ENCODE data around the gene GRIK4. TPM values are rescaled to one million over a fixed set of nuclear protein-coding genes. Genes with fewer than 3 reads are reported as not detected.

The GRIK4 gene
- total RNA-seq, 6 experiments from 2014 or later = 0.07 to 0.11 TPM; not detected in 4

- Histone ChIP-seq H3K4me1 (no peaks in the 10 kb centered on the region), H3K36me3 (peaks cover 7 to 90% (median 35%) of the 10 kb centered on the region in 4 donors), H3K27ac (no peak overlapping the region), H3K4me3 (no peak overlapping the region), H3K27me3 (no peaks in the 10 kb centered on the region), H3K9me3 (no peaks in the 10 kb centered on the region)
- intact Hi-C loops (cut with DNase I) = no loop called here
- WGBS (ENCODE audit: insufficient coverage, low coverage, low lambda C conversion rate, missing lambda C conversion rate) = 100% methylated on average over 1 of the region's 1 CpG
- DNase-seq = no peak
- TF ChIP-seq CTCF (IDR thresholded peaks at IDR 0.05) (no peak), POLR2A (IDR thresholded peaks at IDR 0.05) (no peak)
- ATAC-seq = no peak
Observed at GRCh38 chr11:120471131-120471530, 40.4 kb upstream of the GRIK4 start.

- H3K36me3 ChIP-seq = peaks cover 10 to 90% (median 36%) of the 10 kb centered on the region in 4 donors
- H3K4me3 ChIP-seq = no peak overlapping the region
- no peaks in the 10 kb centered on the region for H3K9me3 ChIP-seq
- H3K4me1 ChIP-seq = no peaks in the 10 kb centered on the region
- H3K27me3 ChIP-seq = no peaks in the 10 kb centered on the region
- 96% methylated on average over 3 of the region's 3 CpGs for WGBS (ENCODE audit: insufficient coverage, low coverage, low lambda C conversion rate, missing lambda C conversion rate)
- TF ChIP-seq POLR2A (IDR thresholded peaks at IDR 0.05) (no peak), CTCF (IDR thresholded peaks at IDR 0.05) (no peak)
- ATAC-seq = no peak
- DNase-seq = no peak
- no peak overlapping the region for H3K27ac ChIP-seq
- intact Hi-C loops (cut with DNase I) = no loop called here
Observed at GRCh38 chr11:120471994-120472393, 39.6 kb upstream of the GRIK4 start.

- DNase-seq (no peak), ATAC-seq (no peak)
- TF ChIP-seq CTCF (IDR thresholded peaks at IDR 0.05) = no peak
- no peak for TF ChIP-seq POLR2A (IDR thresholded peaks at IDR 0.05)
- WGBS (ENCODE audit: insufficient coverage, low coverage, low lambda C conversion rate, missing lambda C conversion rate) = 94% methylated on average over 3 of the region's 3 CpGs
- Histone ChIP-seq H3K9me3 (no peaks in the 10 kb centered on the region), H3K4me3 (no peak overlapping the region), H3K27ac (no peak overlapping the region), H3K36me3 (peaks cover 6 to 90% (median 40%) of the 10 kb centered on the region in 4 donors), H3K4me1 (no peaks in the 10 kb centered on the region), H3K27me3 (no peaks in the 10 kb centered on the region)
- intact Hi-C loops (cut with DNase I) = no loop called here
Observed at GRCh38 chr11:120473503-120473902, 38.0 kb upstream of the GRIK4 start.

GRCh38 chr11:120482149-120482548, 29.4 kb upstream of the GRIK4 start:
- no peaks in the 10 kb centered on the region for H3K27me3 ChIP-seq
- TF ChIP-seq POLR2A (IDR thresholded peaks at IDR 0.05) = no peak
- TF ChIP-seq CTCF (IDR thresholded peaks at IDR 0.05) = no peak
- H3K9me3 ChIP-seq = no peaks in the 10 kb centered on the region
- H3K4me1 ChIP-seq = no peaks in the 10 kb centered on the region
- H3K4me3 ChIP-seq = no peak overlapping the region
- no peak overlapping the region for H3K27ac ChIP-seq
- intact Hi-C loops (cut with DNase I) = no loop called here
- ATAC-seq = peak in 2 of 4 donors; percentile 23 to 83
- 95% methylated on average over 6 of the region's 6 CpGs for WGBS (ENCODE audit: insufficient coverage, low coverage, low lambda C conversion rate, missing lambda C conversion rate)
- H3K36me3 ChIP-seq = peaks cover 0 to 79% (median 38%) of the 10 kb centered on the region in 4 donors
- DNase-seq = no peak

- Histone ChIP-seq H3K27me3 (no peaks in the 10 kb centered on the region), H3K9me3 (no peaks in the 10 kb centered on the region), H3K4me1 (no peaks in the 10 kb centered on the region), H3K27ac (no peak overlapping the region), H3K4me3 (no peak overlapping the region), H3K36me3 (peaks cover 0 to 54% (median 23%) of the 10 kb centered on the region in 4 donors)
- ATAC-seq = no peak
- no peak for DNase-seq
- intact Hi-C loops (cut with DNase I) = no loop called here
- TF ChIP-seq POLR2A (IDR thresholded peaks at IDR 0.05) (no peak), CTCF (IDR thresholded peaks at IDR 0.05) (no peak)
- WGBS (ENCODE audit: insufficient coverage, low coverage, low lambda C conversion rate, missing lambda C conversion rate) = 84% methylated on average over 3 of the region's 3 CpGs
Observed at GRCh38 chr11:120484722-120485121, 26.8 kb upstream of the GRIK4 start.
